ENCODE data around the gene TMIE. TPM values are rescaled to one million over a fixed set of nuclear protein-coding genes. Genes with fewer than 3 reads are reported as not detected.

TMIE gene
- polyA plus RNA-seq, 2 of the 4 experiments (the other 2 are of a cell fraction) = 0.09 to 0.12 TPM

- no peak for TF ChIP-seq EHMT2 (IDR thresholded peaks at IDR 0.05; ENCODE audit: low read depth)
Observed at GRCh38 chr3:46675843-46676567, 25.2 kb upstream of the TMIE start (continued).

DNA sequence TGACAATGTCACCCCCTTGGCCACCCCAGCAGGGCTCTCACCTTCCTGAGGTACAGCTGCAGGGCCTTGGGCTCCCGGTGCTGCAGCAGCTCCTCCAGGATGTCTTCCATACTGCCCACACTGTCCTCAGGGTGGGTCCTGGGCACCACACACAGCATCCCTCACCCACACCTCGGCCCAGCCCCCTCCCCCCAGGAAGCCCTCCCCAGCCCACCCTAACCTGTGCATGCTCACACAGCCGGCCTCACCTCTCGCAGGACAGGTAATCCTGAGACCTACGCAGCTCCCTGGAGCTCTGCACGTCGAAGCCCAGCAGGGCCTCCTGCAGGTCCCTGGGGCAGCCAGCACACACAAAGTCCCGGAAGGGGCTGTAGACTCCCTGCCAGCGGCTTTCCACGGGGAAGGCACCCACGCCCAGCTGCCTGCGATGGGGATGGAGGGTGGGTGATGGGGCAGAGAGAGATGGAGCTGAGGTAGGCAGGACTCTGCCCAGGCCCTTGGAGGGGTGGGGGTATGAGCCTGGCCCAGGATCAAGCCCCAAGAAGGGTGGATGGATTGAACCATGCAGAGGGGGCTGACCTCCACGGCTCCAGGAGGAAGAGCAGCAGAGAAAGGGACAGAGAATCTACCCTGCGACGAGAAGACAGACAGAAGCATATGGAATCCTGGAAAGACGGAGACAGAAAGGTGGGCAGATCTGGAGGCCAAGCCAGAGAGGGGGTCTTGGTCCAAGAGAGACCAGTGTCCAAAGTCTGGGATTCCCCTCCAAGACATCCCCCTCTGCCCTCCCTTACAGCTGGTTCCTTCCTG lies 24.4 kb upstream of the TMIE start:
- Histone ChIP-seq H3K4me3 (no peak overlapping the region), H3K27ac (no peak overlapping the region), H3K4me2 (no peak overlapping the region), H3K9me3 (no peaks in the 10 kb centered on the region), H3K4me1 (no peaks in the 10 kb centered on the region)
- no peak for FAIRE-seq
- ChIA-PET POLR2A (no interaction called here), CTCF (interaction anchor here (1.1 kb wide), 1 partner anchor 188 kb away, joined by 3 read pairs; no protein-coding TSS in a partner anchor)
- no peak for DNase-seq (ENCODE audit: low read depth in 1 of 2, low spot score in 1 of 2)
- ATAC-seq = no peak
- WGBS (ENCODE audit: missing lambda C conversion rate) = 76% methylated on average over 4 of the region's 16 CpGs
- TF ChIP-seq CHD4 (IDR thresholded peaks at IDR 0.05; ENCODE audit: borderline replicate concordance) = no peak
- TF ChIP-seq HOXB5 (CRISPR knock-in tag; IDR thresholded peaks at IDR 0.05) = no peak
- no peak for TF ChIP-seq CBX8 (IDR thresholded peaks at IDR 0.05)
- TF ChIP-seq NPAS2 (CRISPR knock-in tag; IDR thresholded peaks at IDR 0.05; ENCODE audit: borderline replicate concordance) = no peak

DNA sequence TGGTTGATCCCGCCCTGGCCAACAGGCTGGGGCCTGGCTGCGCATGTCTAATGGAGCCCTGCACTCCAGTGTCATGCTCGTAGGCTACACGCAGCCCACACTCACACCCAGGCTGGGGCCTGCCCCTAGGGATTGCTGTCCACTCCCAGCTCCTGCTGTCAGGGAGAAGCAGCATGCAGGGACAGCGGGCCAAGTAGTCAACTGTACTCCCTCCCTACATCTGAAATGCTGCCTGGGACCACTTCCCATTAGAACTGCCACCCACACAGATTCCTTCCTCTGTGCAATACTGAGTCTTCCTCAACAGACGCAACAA lies 23.8 kb upstream of the TMIE start:
- WGBS (ENCODE audit: missing lambda C conversion rate) = 90% methylated on average over 2 of the region's 6 CpGs
- POLR2A ChIA-PET = no interaction called here

More for the DNA sequence above, 23.8 kb upstream of the TMIE start:
- no peaks in the 10 kb centered on the region for H3K4me1 ChIP-seq
- no peak overlapping the region for H3K27ac ChIP-seq
- no peak for ATAC-seq
- no peak for TF ChIP-seq NFE2L2 (conservative IDR thresholded peaks at IDR 0.05; ENCODE audit: low read length)
- TF ChIP-seq RNF2 (IDR thresholded peaks at IDR 0.05; ENCODE audit: borderline replicate concordance, low read depth) = no peak
- TF ChIP-seq POLR2AphosphoS2 (conservative IDR thresholded peaks at IDR 0.05; ENCODE audit: low read length) = no peak
- no peak for TF ChIP-seq NPAS2 (CRISPR knock-in tag; IDR thresholded peaks at IDR 0.05; ENCODE audit: borderline replicate concordance)
- TF ChIP-seq HOXA7 (CRISPR knock-in tag; IDR thresholded peaks at IDR 0.05) = no peak
- no peak for TF ChIP-seq EHF (CRISPR knock-in tag; IDR thresholded peaks at IDR 0.05)
- no peak for TF ChIP-seq RAD21 (conservative IDR thresholded peaks at IDR 0.05 in 1 of 2, IDR thresholded peaks at IDR 0.05 in 1 of 2)
- no peak for TF ChIP-seq FOSB (CRISPR knock-in tag; IDR thresholded peaks at IDR 0.05)
- no peak for TF ChIP-seq GATA3 (IDR thresholded peaks at IDR 0.05; ENCODE audit: borderline replicate concordance)
- no peak for TF ChIP-seq MAZ (IDR thresholded peaks at IDR 0.05; ENCODE audit: borderline replicate concordance, low read depth, low read length)
- no peak for TF ChIP-seq ZNF302 (CRISPR knock-in tag; IDR thresholded peaks at IDR 0.05)
- no peak for TF ChIP-seq ZSCAN20 (CRISPR knock-in tag; IDR thresholded peaks at IDR 0.05)
- TF ChIP-seq HDAC2 (IDR thresholded peaks at IDR 0.05) = no peak
- TF ChIP-seq HES2 (IDR thresholded peaks at IDR 0.05) = no peak
- no peak for TF ChIP-seq KDM5A (IDR thresholded peaks at IDR 0.05)
- TF ChIP-seq ZC3H11A (IDR thresholded peaks at IDR 0.05) = no peak
- TF ChIP-seq JUN (IDR thresholded peaks at IDR 0.05) = no peak
- no peak for TF ChIP-seq REST (IDR thresholded peaks at IDR 0.05)
- CTCF ChIA-PET = no interaction called here
- H3K4me2 ChIP-seq = no peak overlapping the region
- no peak for FAIRE-seq
- DNase-seq (ENCODE audit: low read depth in 1 of 2, low spot score in 1 of 2) = no peak
- H3K4me3 ChIP-seq = no peak overlapping the region
- no peaks in the 10 kb centered on the region for H3K9me3 ChIP-seq
